ENCODE measurements around the gene KRT74.

KRT74 gene

GRCh38 chr12:52533686-52534470, 39.8 kb downstream of the KRT74 start:
- no peaks in the 10 kb centered on the region for H3K4me1 ChIP-seq (ENCODE audit: control insufficient read depth in 2 of 2, insufficient read depth in 1 of 2, low read depth in 1 of 2, low read length in 2 of 2)
- no peak for DNase-seq (ENCODE audit: low spot score)
- H4K8ac ChIP-seq (ENCODE audit: low read depth, low read length), result no peak overlapping the region
- no peak overlapping the region for H4K91ac ChIP-seq (ENCODE audit: low read depth, low read length, poor library complexity)
- no peaks in the 10 kb centered on the region for H3K79me1 ChIP-seq (ENCODE audit: low read depth, low read length)
- no peak overlapping the region for H3K14ac ChIP-seq (ENCODE audit: low read length)
- no peak overlapping the region for H2AK5ac ChIP-seq (ENCODE audit: low read depth, low read length)
- H3K4ac ChIP-seq (ENCODE audit: low read length), result no peak overlapping the region
- no peaks in the 10 kb centered on the region for H3K36me3 ChIP-seq (replicated peaks in 1 of 2; ENCODE audit: control insufficient read depth in 2 of 2, insufficient read depth in 2 of 2, low read length in 2 of 2)
- H3K27me3 ChIP-seq (ENCODE audit: control insufficient read depth in 3 of 3, insufficient read depth in 3 of 3, low read depth in 1 of 3, low read length in 3 of 3), result no peaks in the 10 kb centered on the region
- H3K9me3 ChIP-seq (replicated peaks in 1 of 2; ENCODE audit: control insufficient read depth in 2 of 2, insufficient read depth in 1 of 2, low read depth in 1 of 2, low read length in 2 of 2), result no peaks in the 10 kb centered on the region
- no peak overlapping the region for H3K27ac ChIP-seq (replicated peaks; ENCODE audit: low read length)
- H2BK12ac ChIP-seq (ENCODE audit: low read length), result no peak overlapping the region
- H3K9ac ChIP-seq (ENCODE audit: low read depth, low read length, poor library complexity), result no peak overlapping the region
- H3K4me2 ChIP-seq (ENCODE audit: insufficient read depth, low read length, poor library complexity, severe bottlenecking), result no peak overlapping the region
- no peak overlapping the region for H3K23ac ChIP-seq (ENCODE audit: low read depth, low read length, poor library complexity)
- H2BK15ac ChIP-seq (ENCODE audit: low read length), result no peak overlapping the region
- no CpG with 5 or more reads among the region's 10 CpGs for WGBS, 2 donors (ENCODE audit: extremely low coverage in 2 of 2, insufficient read length in 2 of 2, insufficient replicate concordance in 1 of 2)
- H2BK120ac ChIP-seq (ENCODE audit: low read depth, low read length), result no peak overlapping the region
- H3K18ac ChIP-seq (ENCODE audit: low read length), result peak overlapping the region; percentile 42
- H3K4me3 ChIP-seq (ENCODE audit: low read length in 2 of 2), result no peak overlapping the region
- no peak overlapping the region for H2BK5ac ChIP-seq (ENCODE audit: low read length)
- no peak overlapping the region for H2AFZ ChIP-seq (ENCODE audit: low read length)

GRCh38 chr12:52532636-52533035, 41.0 kb downstream of the KRT74 start:
- no peak overlapping the region for H2BK5ac ChIP-seq (ENCODE audit: low read length)
- DNase-seq (ENCODE audit: low spot score), result no peak
- H3K27ac ChIP-seq (replicated peaks; ENCODE audit: low read length), result no peak overlapping the region
- no peak overlapping the region for H3K4me3 ChIP-seq (ENCODE audit: low read length in 2 of 2)
- no peak overlapping the region for H2BK12ac ChIP-seq (ENCODE audit: low read length)
- no peaks in the 10 kb centered on the region for H3K79me1 ChIP-seq (ENCODE audit: low read depth, low read length)
- H2BK120ac ChIP-seq (ENCODE audit: low read depth, low read length), result no peak overlapping the region
- H3K14ac ChIP-seq (ENCODE audit: low read length), result no peak overlapping the region
- no peak overlapping the region for H3K23ac ChIP-seq (ENCODE audit: low read depth, low read length, poor library complexity)
- H4K91ac ChIP-seq (ENCODE audit: low read depth, low read length, poor library complexity), result no peak overlapping the region
- no peak overlapping the region for H2AFZ ChIP-seq (ENCODE audit: low read length)
- H3K9ac ChIP-seq (ENCODE audit: low read depth, low read length, poor library complexity), result no peak overlapping the region
- no peak overlapping the region for H2AK5ac ChIP-seq (ENCODE audit: low read depth, low read length)
- no peak overlapping the region for H4K8ac ChIP-seq (ENCODE audit: low read depth, low read length)
- no peak overlapping the region for H3K4me2 ChIP-seq (ENCODE audit: insufficient read depth, low read length, poor library complexity, severe bottlenecking)
- H3K18ac ChIP-seq (ENCODE audit: low read length), result no peak overlapping the region
- WGBS, 2 donors (ENCODE audit: extremely low coverage in 2 of 2, insufficient read length in 2 of 2, insufficient replicate concordance in 1 of 2), result no CpG with 5 or more reads among the region's 4 CpGs
- no peak overlapping the region for H2BK15ac ChIP-seq (ENCODE audit: low read length)
- H3K4me1 ChIP-seq (ENCODE audit: control insufficient read depth in 2 of 2, insufficient read depth in 1 of 2, low read depth in 1 of 2, low read length in 2 of 2), result no peaks in the 10 kb centered on the region
- no peaks in the 10 kb centered on the region for H3K36me3 ChIP-seq (replicated peaks in 1 of 2; ENCODE audit: control insufficient read depth in 2 of 2, insufficient read depth in 2 of 2, low read length in 2 of 2)
- no peaks in the 10 kb centered on the region for H3K27me3 ChIP-seq (ENCODE audit: control insufficient read depth in 3 of 3, insufficient read depth in 3 of 3, low read depth in 1 of 3, low read length in 3 of 3)
- H3K9me3 ChIP-seq (replicated peaks in 1 of 2; ENCODE audit: control insufficient read depth in 2 of 2, insufficient read depth in 1 of 2, low read depth in 1 of 2, low read length in 2 of 2), result no peaks in the 10 kb centered on the region
- H3K4ac ChIP-seq (ENCODE audit: low read length), result no peak overlapping the region

- peak overlapping the region; percentile 13 for H3K23ac ChIP-seq (ENCODE audit: low read depth, low read length, poor library complexity)
- H3K4ac ChIP-seq (ENCODE audit: low read length), result no peak overlapping the region
- no peaks in the 10 kb centered on the region for H3K4me1 ChIP-seq (ENCODE audit: control insufficient read depth in 2 of 2, insufficient read depth in 1 of 2, low read depth in 1 of 2, low read length in 2 of 2)
- H3K9me3 ChIP-seq (replicated peaks in 1 of 2; ENCODE audit: control insufficient read depth in 2 of 2, insufficient read depth in 1 of 2, low read depth in 1 of 2, low read length in 2 of 2), result no peaks in the 10 kb centered on the region
- no peak overlapping the region for H2AFZ ChIP-seq (ENCODE audit: low read length)
- no peaks in the 10 kb centered on the region for H3K27me3 ChIP-seq (ENCODE audit: control insufficient read depth in 3 of 3, insufficient read depth in 3 of 3, low read depth in 1 of 3, low read length in 3 of 3)
- H3K4me2 ChIP-seq (ENCODE audit: insufficient read depth, low read length, poor library complexity, severe bottlenecking), result no peak overlapping the region
- no CpG with 5 or more reads among the region's 18 CpGs for WGBS, 2 donors (ENCODE audit: extremely low coverage in 2 of 2, insufficient read length in 2 of 2, insufficient replicate concordance in 1 of 2)
- H3K18ac ChIP-seq (ENCODE audit: low read length), result peak overlapping the region; percentile 56
- peak overlapping the region; percentile 17 for H2AK5ac ChIP-seq (ENCODE audit: low read depth, low read length)
- no peak overlapping the region for H4K91ac ChIP-seq (ENCODE audit: low read depth, low read length, poor library complexity)
- peak overlapping the region; percentile 39 for H3K9ac ChIP-seq (ENCODE audit: low read depth, low read length, poor library complexity)
- no peak overlapping the region for H3K27ac ChIP-seq (replicated peaks; ENCODE audit: low read length)
- no peak overlapping the region for H4K8ac ChIP-seq (ENCODE audit: low read depth, low read length)
- H3K79me1 ChIP-seq (ENCODE audit: low read depth, low read length), result no peaks in the 10 kb centered on the region
- peak overlapping the region in 1 of 2 donors; percentile 22 for H3K4me3 ChIP-seq (ENCODE audit: low read length in 2 of 2)
- DNase-seq (ENCODE audit: low spot score), result no peak
- peak overlapping the region; percentile 58 for H2BK5ac ChIP-seq (ENCODE audit: low read length)
- peak overlapping the region; percentile 30 for H2BK12ac ChIP-seq (ENCODE audit: low read length)
- H2BK120ac ChIP-seq (ENCODE audit: low read depth, low read length), result no peak overlapping the region
- H3K36me3 ChIP-seq (replicated peaks in 1 of 2; ENCODE audit: control insufficient read depth in 2 of 2, insufficient read depth in 2 of 2, low read length in 2 of 2), result no peaks in the 10 kb centered on the region
- H3K14ac ChIP-seq (ENCODE audit: low read length), result peak overlapping the region; percentile 42
- H2BK15ac ChIP-seq (ENCODE audit: low read length), result no peak overlapping the region
Observed at GRCh38 chr12:52531566-52532300, 41.9 kb downstream of the KRT74 start.

GRCh38 chr12:52530905-52531304, 42.7 kb downstream of the KRT74 start:
- DNase-seq (ENCODE audit: low spot score), result no peak
- no peak overlapping the region for H3K27ac ChIP-seq (replicated peaks; ENCODE audit: low read length)
- no peak overlapping the region for H2BK12ac ChIP-seq (ENCODE audit: low read length)
- no peak overlapping the region for H3K4me3 ChIP-seq (ENCODE audit: low read length in 2 of 2)
- peak overlapping the region; percentile 22 for H3K18ac ChIP-seq (ENCODE audit: low read length)
- H3K79me1 ChIP-seq (ENCODE audit: low read depth, low read length), result no peaks in the 10 kb centered on the region
- no peak overlapping the region for H2AK5ac ChIP-seq (ENCODE audit: low read depth, low read length)
- H3K4ac ChIP-seq (ENCODE audit: low read length), result no peak overlapping the region
- no peak overlapping the region for H2AFZ ChIP-seq (ENCODE audit: low read length)
- no peak overlapping the region for H2BK120ac ChIP-seq (ENCODE audit: low read depth, low read length)
- peaks cover 0 to 3% (median 0%) of the 10 kb centered on the region in 3 experiments for H3K27me3 ChIP-seq (ENCODE audit: control insufficient read depth in 3 of 3, insufficient read depth in 3 of 3, low read depth in 1 of 3, low read length in 3 of 3)
- no peak overlapping the region for H4K91ac ChIP-seq (ENCODE audit: low read depth, low read length, poor library complexity)
- no CpG with 5 or more reads among the region's 2 CpGs for WGBS, 2 donors (ENCODE audit: extremely low coverage in 2 of 2, insufficient read length in 2 of 2, insufficient replicate concordance in 1 of 2)
- no peaks in the 10 kb centered on the region for H3K9me3 ChIP-seq (replicated peaks in 1 of 2; ENCODE audit: control insufficient read depth in 2 of 2, insufficient read depth in 1 of 2, low read depth in 1 of 2, low read length in 2 of 2)
- H2BK15ac ChIP-seq (ENCODE audit: low read length), result no peak overlapping the region
- H3K4me2 ChIP-seq (ENCODE audit: insufficient read depth, low read length, poor library complexity, severe bottlenecking), result no peak overlapping the region
- no peak overlapping the region for H3K14ac ChIP-seq (ENCODE audit: low read length)
- H3K36me3 ChIP-seq (replicated peaks in 1 of 2; ENCODE audit: control insufficient read depth in 2 of 2, insufficient read depth in 2 of 2, low read length in 2 of 2), result no peaks in the 10 kb centered on the region
- no peak overlapping the region for H4K8ac ChIP-seq (ENCODE audit: low read depth, low read length)
- no peak overlapping the region for H3K23ac ChIP-seq (ENCODE audit: low read depth, low read length, poor library complexity)
- no peaks in the 10 kb centered on the region for H3K4me1 ChIP-seq (ENCODE audit: control insufficient read depth in 2 of 2, insufficient read depth in 1 of 2, low read depth in 1 of 2, low read length in 2 of 2)
- H2BK5ac ChIP-seq (ENCODE audit: low read length), result no peak overlapping the region
- no peak overlapping the region for H3K9ac ChIP-seq (ENCODE audit: low read depth, low read length, poor library complexity)
